ENCODE data around the gene CDK5R2.
A peak's percentile ranks its signal among the peaks of the same experiment; 100 is the strongest.

CDK5R2 gene

GRCh38 chr2:218985325-218986091 is 26.0 kb downstream of the CDK5R2 start:
- no peak overlapping the region for H3K27ac ChIP-seq

GRCh38 chr2:218986148-218986761 is 26.8 kb downstream of the CDK5R2 start:
- no peak overlapping the region for H3K4me3 ChIP-seq
- no peak overlapping the region for H3K27ac ChIP-seq

More at GRCh38 chr2:218985325-218986091, 26.0 kb downstream of the CDK5R2 start:
- H3K4me3 ChIP-seq, result no peak overlapping the region

- Histone ChIP-seq H3K4me3 (no peak overlapping the region), H3K27ac (no peak overlapping the region)
These were observed 28.7 kb downstream of the CDK5R2 start for GRCh38 chr2:218988164-218988563.

GRCh38 chr2:218988650-218989049 is 29.2 kb downstream of the CDK5R2 start:
- Histone ChIP-seq H3K27ac (no peak overlapping the region), H3K4me3 (no peak overlapping the region)

- Histone ChIP-seq H3K4me3 (no peak overlapping the region), H3K27ac (no peak overlapping the region)
These were observed 30.6 kb downstream of the CDK5R2 start for GRCh38 chr2:218990052-218990451.

DNA sequence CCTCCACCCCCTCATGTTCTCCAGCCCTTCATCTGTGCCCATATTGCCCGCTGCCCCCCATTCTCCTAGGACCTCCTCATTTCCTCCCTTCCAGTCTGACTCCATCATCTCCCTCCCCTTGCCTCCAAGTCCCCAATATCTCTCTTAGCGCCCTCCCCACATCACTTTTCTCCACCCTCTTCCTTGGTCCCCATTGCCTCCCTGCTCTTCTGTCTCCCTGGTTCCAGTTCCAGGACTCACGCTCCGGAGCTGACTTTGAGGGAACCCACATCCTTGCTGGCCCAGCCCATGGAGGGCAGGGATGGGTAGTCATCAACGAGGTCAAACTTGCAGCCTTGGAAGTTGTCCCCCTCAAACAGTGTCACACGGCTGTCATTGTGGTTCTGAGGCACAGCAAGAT is 31.1 kb downstream of the CDK5R2 start:
- Histone ChIP-seq H3K4me3 (no peak overlapping the region), H3K27ac (no peak overlapping the region)

DNA sequence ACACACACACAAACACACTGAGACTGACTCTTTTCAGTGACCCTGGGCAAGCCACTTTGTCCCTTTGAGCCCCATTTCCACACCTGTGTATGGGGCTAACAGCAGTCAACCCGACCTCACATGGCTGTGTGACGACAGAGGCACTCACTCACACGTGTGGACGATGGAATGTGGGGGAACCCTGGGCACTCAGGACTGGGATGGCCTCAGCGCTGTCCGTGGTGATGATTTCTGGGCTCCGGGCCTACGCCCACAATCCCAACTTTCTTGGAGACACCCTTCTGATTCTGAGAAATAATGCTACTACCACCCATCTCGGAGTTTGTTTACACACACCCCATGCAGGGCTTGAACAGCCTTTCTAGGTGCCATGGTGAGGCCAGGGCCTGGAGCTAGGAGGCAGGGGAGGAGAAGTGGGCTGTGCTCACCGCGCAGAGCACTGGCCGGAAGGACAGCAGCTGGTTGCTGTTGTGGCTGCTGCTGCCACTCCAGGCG is 32.3 kb downstream of the CDK5R2 start:
- Histone ChIP-seq H3K27ac (no peak overlapping the region), H3K4me3 (no peak overlapping the region)

GRCh38 chr2:218992196-218992595 is 32.7 kb downstream of the CDK5R2 start:
- no peak overlapping the region for H3K27ac ChIP-seq

DNA sequence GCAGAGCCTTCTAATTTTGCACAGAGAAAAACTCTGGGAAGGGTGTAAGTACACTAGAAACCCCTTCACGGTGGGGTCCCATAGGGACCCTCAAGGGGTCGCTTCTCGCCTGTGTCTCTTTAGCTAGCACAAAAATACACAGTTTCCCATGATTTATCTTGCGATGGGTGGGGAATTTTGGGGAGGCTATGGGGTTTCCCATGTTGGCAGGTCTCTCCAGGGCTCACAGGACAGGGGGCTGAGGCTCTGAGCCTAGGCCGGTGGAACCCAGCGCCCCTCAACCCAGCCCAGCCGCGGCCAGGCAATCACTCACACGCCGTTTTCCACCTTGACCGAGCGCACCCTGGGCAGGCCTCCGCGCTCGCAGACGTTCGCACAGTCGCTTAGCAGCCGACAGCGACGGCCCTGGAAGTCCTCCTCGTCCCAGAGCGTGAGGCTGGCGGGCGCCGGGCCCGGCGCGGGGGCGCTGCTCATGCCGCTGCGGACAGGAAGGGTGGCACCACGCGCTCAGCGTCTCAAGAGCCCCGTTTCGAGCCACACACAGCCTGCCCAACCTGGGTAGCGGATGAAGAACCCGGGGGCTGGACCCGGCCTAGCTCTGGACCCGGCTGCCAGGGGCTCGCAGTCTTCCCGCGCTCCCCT is 33.4 kb downstream of the CDK5R2 start:
- H3K27ac ChIP-seq, result no peak overlapping the region
- H3K4me3 ChIP-seq, result peak overlapping the region in 5 of 7 experiments; percentile 2 to 35 (median 20)

More at GRCh38 chr2:218992196-218992595, 32.7 kb downstream of the CDK5R2 start:
- H3K4me3 ChIP-seq, result no peak overlapping the region

- Histone ChIP-seq H3K27ac (no peak within 1 kb of the TSS), H3K4me3 (peak within 1 kb of the TSS; percentile 2 to 35 (median 20))
These were observed 34.2 kb downstream of the CDK5R2 start, which contains the start of gene CRYBA2 for GRCh38 chr2:218993345-218994315. CRYBA2 (minus strand) TSS chr2:218993422; CDS start chr2:218993176, 246 bp downstream.

- Histone ChIP-seq H3K27ac (no peak overlapping the region), H3K4me3 (no peak overlapping the region)
These were observed 36.1 kb downstream of the CDK5R2 start for GRCh38 chr2:218995561-218995960.

GRCh38 chr2:218995972-218996711 is 36.7 kb downstream of the CDK5R2 start:
- Histone ChIP-seq H3K27ac (no peak overlapping the region), H3K4me3 (peak overlapping the region in 2 of 7 experiments; percentile 17)

GRCh38 chr2:218996937-218997336 is 37.5 kb downstream of the CDK5R2 start:
- no peak overlapping the region for H3K27ac ChIP-seq
- H3K4me3 ChIP-seq, result no peak overlapping the region

DNA sequence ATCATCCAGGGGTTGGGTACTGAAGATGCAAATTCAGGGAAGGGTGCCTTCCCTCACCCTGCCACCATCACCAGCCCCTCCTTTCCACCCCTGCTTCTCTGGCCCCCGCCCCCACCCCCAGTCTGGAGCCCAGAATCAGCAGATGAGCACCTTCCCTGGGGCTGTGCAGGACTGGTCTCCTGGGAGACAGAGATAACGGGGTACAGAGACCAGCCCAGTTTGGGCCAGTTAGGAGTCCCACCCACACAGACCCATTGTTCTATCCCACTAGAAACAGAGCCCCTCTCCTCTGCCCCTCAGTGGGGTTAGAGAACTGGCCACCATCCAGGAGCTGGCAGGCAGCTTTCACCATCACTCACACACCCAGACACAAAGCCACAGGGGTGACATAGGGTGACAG is 38.3 kb downstream of the CDK5R2 start:
- Histone ChIP-seq H3K4me3 (no peak overlapping the region), H3K27ac (no peak overlapping the region)

GRCh38 chr2:218998414-218999002 is 39.0 kb downstream of the CDK5R2 start:
- Histone ChIP-seq H3K27ac (no peak overlapping the region), H3K4me3 (no peak overlapping the region)

DNA sequence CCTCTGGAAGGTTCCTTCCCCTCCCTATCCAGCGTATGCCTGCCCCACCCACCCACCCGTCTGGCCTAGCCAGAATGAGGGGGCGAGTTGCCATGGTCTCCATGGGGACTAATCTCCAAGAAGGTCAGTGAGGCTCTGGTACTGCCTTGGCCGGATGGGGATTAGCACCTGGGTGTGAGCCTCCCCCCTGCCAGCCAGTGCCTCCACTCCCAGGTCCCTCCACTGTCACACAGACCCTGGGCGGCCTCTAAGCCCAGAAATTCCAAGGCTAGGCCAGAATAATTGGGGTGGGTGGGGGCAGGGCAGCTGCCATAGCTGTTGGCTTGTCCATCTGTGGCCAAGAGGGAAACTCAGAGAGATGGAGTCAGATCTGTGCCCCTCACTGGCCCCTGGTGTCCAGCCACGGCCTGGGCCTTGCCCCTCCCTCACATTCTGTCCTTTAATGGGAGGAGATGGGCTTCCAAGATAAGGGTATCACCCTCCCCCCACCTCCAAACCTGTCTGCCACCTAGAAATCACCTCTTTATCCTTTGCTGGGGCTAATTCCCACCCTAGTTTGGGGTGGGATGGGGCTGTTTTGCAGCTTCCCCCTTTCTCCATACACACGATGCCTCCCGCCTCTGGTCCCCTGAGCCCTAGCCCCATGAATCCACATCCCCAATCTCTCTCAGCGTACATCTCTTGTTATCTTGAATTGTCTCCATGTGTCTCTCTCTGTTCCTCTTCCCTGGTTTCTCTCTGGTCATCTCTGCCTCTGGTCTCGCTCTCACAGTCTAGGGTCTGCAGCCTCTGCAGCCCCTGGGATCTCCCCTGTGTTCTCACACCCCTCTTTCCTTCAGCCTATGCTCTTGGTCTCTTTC is 39.8 kb downstream of the CDK5R2 start:
- H3K4me3 ChIP-seq, result no peak overlapping the region
- no peak overlapping the region for H3K27ac ChIP-seq

- H3K4me3 ChIP-seq, result no peak overlapping the region
- H3K27ac ChIP-seq, result no peak overlapping the region
These were observed 40.6 kb downstream of the CDK5R2 start for GRCh38 chr2:218999881-219000568.

All from skin epidermis (tissue), 12 donors.